CD4-positive, alpha-beta T cell (primary cell): ENCODE data around the gene IDNK. TPM values are rescaled to one million over a fixed set of nuclear protein-coding genes. Genes with fewer than 3 reads are reported as not detected.
A peak's percentile ranks its signal among the peaks of the same experiment; 100 is the strongest.

Source experiments
- ATAC-seq: fragments of 200-7000 bp; cut with Tn5 transposase; one replicate; pipeline ENCODE4 v1.10.0; 2022; ENCODE audit warnings: mild to moderate bottlenecking; ENCODE audit not compliant: poor library complexity
- CTCF ChIA-PET: fragments of 350-600 bp; sonication (Branson Sonifier 250); formaldehyde crosslinking; loops from one replicate; lab custom pipeline; 2021; ENCODE audit warnings: antibody characterized with exemption, inconsistent platforms; lab: Charles Lee
- POLR2A ChIA-PET: fragments of 350-600 bp; sonication (Branson Sonifier 250); formaldehyde crosslinking; loops from one replicate; lab custom pipeline; 2021; ENCODE audit warnings: antibody characterized with exemption, inconsistent platforms; lab: Charles Lee
- DNase-seq, 14 experiments: peaks; one replicate each; pipeline ENCODE4 v3.0.0-alpha.2; 2013 to 2020; ENCODE audit warnings: mixed read lengths in 2 of 14
- H3K27ac ChIP-seq, 2 donors: one replicate each; pipeline versions ENCODE4 v1.5.1 to v1.7.0; 2013; ENCODE audit warnings: low read length in 2 of 2, low read depth in 1 of 2, mild to moderate bottlenecking in 1 of 2
- H3K27me3 ChIP-seq, 2 experiments: 1 replicate in 1 of 2; 2 replicates in 1 of 2; pipeline versions ENCODE4 v1.6.1 to v1.7.0; 2013; ENCODE audit warnings: low read length in 2 of 2, control low read depth in 1 of 2, mild to moderate bottlenecking in 1 of 2, moderate library complexity in 1 of 2; ENCODE audit not compliant: insufficient read depth in 2 of 2, control insufficient read depth in 1 of 2
- H3K36me3 ChIP-seq: one replicate; pipeline ENCODE4 v1.6.1; 2013; ENCODE audit warnings: low read length, control low read depth; ENCODE audit not compliant: insufficient read depth
- H3K4me1 ChIP-seq: one replicate; pipeline ENCODE4 v1.6.1; 2013; ENCODE audit warnings: low read length, control low read depth; ENCODE audit not compliant: insufficient read depth
- H3K4me3 ChIP-seq: one replicate; pipeline ENCODE4 v1.5.1; 2013; ENCODE audit warnings: mild to moderate bottlenecking, low read length, moderate library complexity
- H3K9me3 ChIP-seq, 2 experiments: 1 replicate in 1 of 2; 2 replicates in 1 of 2; pipeline versions ENCODE4 v1.6.1 to v1.7.0; 2013; ENCODE audit warnings: low read length in 2 of 2, mild to moderate bottlenecking in 2 of 2, control low read depth in 1 of 2, moderate library complexity in 1 of 2; ENCODE audit not compliant: control insufficient read depth in 1 of 2, insufficient read depth in 1 of 2
- H3K27ac Mint-ChIP-seq: one replicate; pipeline ENCODE4 v1.8.0; 2020; ENCODE audit warnings: mixed read lengths
- H3K27me3 Mint-ChIP-seq: one replicate; pipeline ENCODE4 v1.8.0; 2021; ENCODE audit warnings: mixed read lengths
- H3K36me3 Mint-ChIP-seq: one replicate; pipeline ENCODE4 v1.8.0; 2021; ENCODE audit warnings: low read depth, mixed read lengths
- H3K4me1 Mint-ChIP-seq: one replicate; pipeline ENCODE4 v1.8.0; 2021; ENCODE audit warnings: low read depth, mixed read lengths
- H3K4me3 Mint-ChIP-seq: one replicate; pipeline ENCODE4 v1.8.0; 2020; ENCODE audit warnings: mild to moderate bottlenecking, mixed read lengths
- H3K9me3 Mint-ChIP-seq: one replicate; pipeline ENCODE4 v1.8.0; 2020; ENCODE audit warnings: mixed read lengths
- CTCF ChIP-seq: fragments of 200-600 bp; IDR thresholded peaks from one replicate; pipeline ENCODE4 v1.8.0; 2022; ENCODE audit warnings: antibody characterized with exemption, mild to moderate bottlenecking
- intact Hi-C, 2 experiments: fragments of 100-400 bp; cut with DNase I in 1 of 2; cut with micrococcal nuclease in 1 of 2; formaldehyde crosslinking; loops; one replicate each; pipeline versions ENCODE4 v1.15.1 to v1.9.0; 2023 to 2025; cut with DNase I, micrococcal nuclease
- total RNA-seq, 174 experiments: library from RNA in 2 of 174; stranded (reverse) in 2 of 174; gene quantifications; one replicate each; pipeline ENCODE4 v1.2.3 and lab custom pipeline; 2021 to 2026

IDNK gene
- total RNA-seq, 2 experiments from 2014 or later = 5.4 to 5.6 TPM

GRCh38 chr9:83649515-83649914, 26.6 kb downstream of the IDNK start:
- no peak overlapping the region for H3K27ac Mint-ChIP-seq
- Histone ChIP-seq H3K9me3 (no peaks in the 10 kb centered on the region), H3K4me1 (no peaks in the 10 kb centered on the region), H3K36me3 (peaks cover 38% of the 10 kb centered on the region), H3K4me3 (no peak overlapping the region), H3K27me3 (no peaks in the 10 kb centered on the region), H3K27ac (no peak overlapping the region)
- no peaks in the 10 kb centered on the region for H3K27me3 Mint-ChIP-seq
- intact Hi-C loops = loop anchor here (1.0 to 5.0 kb wide), 5 partner anchors 29 to 315 kb away; no protein-coding TSS in a partner anchor
- H3K9me3 Mint-ChIP-seq = no peaks in the 10 kb centered on the region
- peaks cover 7% of the 10 kb centered on the region for H3K4me1 Mint-ChIP-seq
- H3K36me3 Mint-ChIP-seq = peaks cover 19% of the 10 kb centered on the region
- ATAC-seq (peak; percentile 16), DNase-seq (no peak)
- CTCF ChIA-PET = interaction anchor here (0.8 to 2.9 kb wide), 5 partner anchors 13 to 314 kb away, joined by 3 to 20 read pairs (median 3); partner anchors contain the start of gene UBQLN1
- H3K4me3 Mint-ChIP-seq = no peak overlapping the region
- POLR2A ChIA-PET = interaction anchor here (0.9 to 2.0 kb wide), 3 partner anchors 26 to 58 kb away, joined by 3 to 8 read pairs (median 3); partner anchors contain the start of genes IDNK and UBQLN1
- TF ChIP-seq CTCF = no peak

GRCh38 chr9:83651558-83651957, 28.6 kb downstream of the IDNK start:
- Mint-ChIP-seq H3K4me3 (no peak overlapping the region), H3K36me3 (peaks cover 19% of the 10 kb centered on the region), H3K27me3 (no peaks in the 10 kb centered on the region), H3K27ac (no peak overlapping the region), H3K9me3 (no peaks in the 10 kb centered on the region), H3K4me1 (peaks cover 7% of the 10 kb centered on the region)
- no peak for TF ChIP-seq CTCF
- Histone ChIP-seq H3K9me3 (no peaks in the 10 kb centered on the region), H3K4me1 (no peaks in the 10 kb centered on the region), H3K4me3 (no peak overlapping the region), H3K27me3 (no peaks in the 10 kb centered on the region), H3K27ac (no peak overlapping the region), H3K36me3 (peaks cover 49% of the 10 kb centered on the region)
- intact Hi-C loops = loop anchor here in 1 of 2 experiments (5.0 kb wide), 1 partner anchor 54 kb away; no protein-coding TSS in a partner anchor
- ATAC-seq = no peak
- no peak for DNase-seq
- CTCF ChIA-PET = no interaction called here
- POLR2A ChIA-PET = no interaction called here

GRCh38 chr9:83652433-83652832, 29.5 kb downstream of the IDNK start:
- no peak for ATAC-seq
- no peaks in the 10 kb centered on the region for H3K9me3 Mint-ChIP-seq
- TF ChIP-seq CTCF = no peak
- ChIA-PET POLR2A (no interaction called here), CTCF (no interaction called here)
- no peak overlapping the region for H3K27ac Mint-ChIP-seq
- H3K4me1 Mint-ChIP-seq = peaks cover 7% of the 10 kb centered on the region
- peaks cover 19% of the 10 kb centered on the region for H3K36me3 Mint-ChIP-seq
- Histone ChIP-seq H3K27ac (no peak overlapping the region), H3K27me3 (no peaks in the 10 kb centered on the region), H3K36me3 (peaks cover 58% of the 10 kb centered on the region), H3K4me1 (no peaks in the 10 kb centered on the region), H3K9me3 (no peaks in the 10 kb centered on the region), H3K4me3 (no peak overlapping the region)
- intact Hi-C loops = loop anchor here in 1 of 2 experiments (5.0 kb wide), 1 partner anchor 55 kb away; no protein-coding TSS in a partner anchor
- no peak for DNase-seq
- no peak overlapping the region for H3K4me3 Mint-ChIP-seq
- no peaks in the 10 kb centered on the region for H3K27me3 Mint-ChIP-seq
